Measurements from ENCODE around the gene SMOC2. TPM values are rescaled to one million over a fixed set of nuclear protein-coding genes. Genes with fewer than 3 reads are reported as not detected.

Gene SMOC2
- total RNA-seq, 1 donor = 0.36 TPM

GRCh38 chr6:168438783-168439520 lies 2.0 kb upstream of the SMOC2 start:
- no peaks in the 10 kb centered on the region for H3K4me1 ChIP-seq (ENCODE audit: insufficient read depth, low read length)

GRCh38 chr6:168439794-168440450 lies 1.1 kb upstream of the SMOC2 start:
- TF ChIP-seq CTCF (IDR thresholded peaks at IDR 0.05; ENCODE audit: extremely low read depth, low read depth, low read length) = no peak
- peaks cover 8% of the 10 kb centered on the region for H3K27me3 ChIP-seq (ENCODE audit: insufficient read depth, low read length)
- H3K4me3 ChIP-seq (ENCODE audit: insufficient read depth, low read length) = no peak overlapping the region
- no peak overlapping the region for H3K4me2 ChIP-seq (ENCODE audit: insufficient read depth, low read length)
- no peak overlapping the region for H3K27ac ChIP-seq (ENCODE audit: low read depth, low read length)
- no peak for DNase-seq (ENCODE audit: insufficient read length, low spot score, missing footprints)
- H3K4me1 ChIP-seq (ENCODE audit: insufficient read depth, low read length) = no peaks in the 10 kb centered on the region
- H4K20me1 ChIP-seq (ENCODE audit: insufficient read depth, low read length) = no peaks in the 10 kb centered on the region
- H3K9me3 ChIP-seq (ENCODE audit: low read depth, low read length) = no peaks in the 10 kb centered on the region
- no peaks in the 10 kb centered on the region for H3K36me3 ChIP-seq (ENCODE audit: insufficient read depth, low read length)
- no peak overlapping the region for H2AFZ ChIP-seq (ENCODE audit: low read length)
- H3K79me2 ChIP-seq (ENCODE audit: insufficient read depth, low read length) = no peaks in the 10 kb centered on the region

More at GRCh38 chr6:168438783-168439520, 2.0 kb upstream of the SMOC2 start:
- Histone ChIP-seq H3K79me2 (ENCODE audit: insufficient read depth, low read length) (no peaks in the 10 kb centered on the region), H3K9me3 (ENCODE audit: low read depth, low read length) (no peaks in the 10 kb centered on the region), H3K27ac (ENCODE audit: low read depth, low read length) (no peak overlapping the region), H3K4me3 (ENCODE audit: insufficient read depth, low read length) (no peak overlapping the region), H2AFZ (ENCODE audit: low read length) (no peak overlapping the region), H4K20me1 (ENCODE audit: insufficient read depth, low read length) (no peaks in the 10 kb centered on the region), H3K36me3 (ENCODE audit: insufficient read depth, low read length) (no peaks in the 10 kb centered on the region), H3K27me3 (ENCODE audit: insufficient read depth, low read length) (peaks cover 8% of the 10 kb centered on the region), H3K4me2 (ENCODE audit: insufficient read depth, low read length) (no peak overlapping the region)
- TF ChIP-seq CTCF (IDR thresholded peaks at IDR 0.05; ENCODE audit: extremely low read depth, low read depth, low read length) = no peak
- no peak for DNase-seq (ENCODE audit: insufficient read length, low spot score, missing footprints)

DNA sequence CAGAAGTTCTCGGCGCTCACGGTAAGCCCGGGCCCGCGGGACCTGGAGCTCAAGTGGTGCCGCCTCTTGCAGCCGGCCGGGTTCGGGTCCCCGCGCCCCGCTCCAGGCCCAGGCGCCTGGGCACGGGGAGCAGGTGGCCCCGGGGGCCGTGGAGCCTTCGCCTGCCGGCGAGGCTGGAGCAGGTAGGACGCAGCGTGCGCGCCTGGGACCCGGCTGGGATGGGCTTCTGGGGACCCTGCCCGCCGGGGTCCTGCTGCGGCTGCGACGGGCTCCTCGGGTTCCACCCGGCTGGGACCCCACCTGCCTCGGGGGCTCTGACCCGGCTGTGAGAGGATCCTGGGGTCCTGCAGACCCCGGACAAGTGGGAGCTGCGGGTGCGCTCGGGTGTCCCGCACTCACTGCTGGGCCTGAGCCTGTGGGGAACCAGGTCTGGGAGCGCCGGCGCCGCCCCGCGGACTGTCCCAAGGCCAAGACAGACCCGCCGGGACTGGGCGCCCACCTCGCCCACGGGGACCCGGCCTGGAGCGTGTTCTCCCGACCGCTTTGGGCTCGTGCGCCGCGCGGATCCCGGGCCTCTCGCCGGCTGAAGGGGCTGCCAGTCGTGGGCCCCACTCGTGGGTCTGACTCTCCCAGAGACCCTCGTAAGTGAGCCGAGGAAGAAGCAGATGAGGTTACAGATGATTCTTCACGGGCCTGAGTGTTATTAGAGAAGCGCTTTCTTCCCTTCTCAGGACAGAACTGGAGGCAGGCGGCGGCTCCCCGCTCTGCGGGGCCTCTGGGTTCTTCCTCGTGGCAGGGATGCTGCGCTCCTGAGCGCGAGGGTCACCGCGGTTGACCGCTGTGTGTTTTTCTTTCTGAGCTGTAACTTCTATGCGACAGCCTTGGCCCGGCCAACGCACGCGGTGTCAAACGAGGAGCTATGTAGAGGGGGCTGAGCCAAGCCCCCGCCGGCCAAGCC lies 729 bp downstream of the SMOC2 start:
- no peak for TF ChIP-seq CTCF (IDR thresholded peaks at IDR 0.05; ENCODE audit: extremely low read depth, low read depth, low read length)
- Histone ChIP-seq H3K4me2 (ENCODE audit: insufficient read depth, low read length) (no peak overlapping the region), H3K4me3 (ENCODE audit: insufficient read depth, low read length) (no peak overlapping the region), H3K79me2 (ENCODE audit: insufficient read depth, low read length) (no peaks in the 10 kb centered on the region), H3K27me3 (ENCODE audit: insufficient read depth, low read length) (peaks cover 8% of the 10 kb centered on the region), H2AFZ (ENCODE audit: low read length) (no peak overlapping the region), H3K27ac (ENCODE audit: low read depth, low read length) (no peak overlapping the region), H3K9me3 (ENCODE audit: low read depth, low read length) (no peaks in the 10 kb centered on the region), H3K4me1 (ENCODE audit: insufficient read depth, low read length) (no peaks in the 10 kb centered on the region), H4K20me1 (ENCODE audit: insufficient read depth, low read length) (no peaks in the 10 kb centered on the region), H3K36me3 (ENCODE audit: insufficient read depth, low read length) (no peaks in the 10 kb centered on the region)
- DNase-seq (ENCODE audit: insufficient read length, low spot score, missing footprints) = no peak
